Activated CD8-positive, alpha-beta memory T cell treated with anti-CD3 and anti-CD28 coated beads for 4 hours (primary cell): ENCODE measurements around the gene SPTLC3.

ENCODE experiments used
- DNase-seq, 2 donors: peaks; one replicate each; pipeline ENCODE4 v3.0.0-alpha.2; 2020; ENCODE audit warnings: low read depth in 2 of 2

Gene SPTLC3

DNA sequence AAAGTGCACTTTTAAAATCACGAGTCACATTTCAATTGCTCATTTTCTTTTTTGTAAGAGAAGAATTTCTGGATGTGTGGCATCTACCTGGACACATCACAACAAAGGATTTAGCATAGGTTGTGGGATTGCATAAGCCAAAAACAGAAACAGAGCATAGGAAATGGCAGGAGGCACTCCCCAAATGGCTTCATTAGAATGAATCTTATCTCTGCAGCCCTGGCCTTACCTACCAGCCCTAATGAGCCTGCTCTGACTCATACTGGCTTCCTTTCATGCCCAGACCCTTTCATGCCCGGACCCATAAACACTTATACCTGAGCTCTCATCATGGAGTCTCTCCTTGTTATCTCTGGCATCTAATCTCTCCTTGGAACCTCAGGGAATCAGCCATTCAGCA is 23.9 kb upstream of the SPTLC3 start:
- DNase-seq, result no peak

DNA sequence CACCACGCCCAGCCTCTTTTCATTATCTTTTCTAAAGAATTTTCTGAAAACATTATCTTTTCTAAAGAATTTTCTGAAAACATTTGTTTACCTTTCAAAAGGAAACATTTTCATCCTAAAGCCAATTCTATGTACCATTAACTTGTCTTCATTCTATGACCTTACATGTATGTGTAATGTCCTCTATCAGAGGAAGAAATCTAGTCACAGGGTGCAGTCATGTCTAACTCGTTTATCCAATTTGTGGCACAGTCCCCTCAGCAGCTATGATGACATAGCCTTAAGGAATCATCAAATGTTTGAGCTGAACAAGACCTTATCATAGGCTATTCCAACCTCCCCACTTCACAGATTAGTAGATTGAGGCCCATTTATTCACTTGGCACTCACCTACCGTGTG is 21.5 kb upstream of the SPTLC3 start:
- DNase-seq, result no peak

DNA sequence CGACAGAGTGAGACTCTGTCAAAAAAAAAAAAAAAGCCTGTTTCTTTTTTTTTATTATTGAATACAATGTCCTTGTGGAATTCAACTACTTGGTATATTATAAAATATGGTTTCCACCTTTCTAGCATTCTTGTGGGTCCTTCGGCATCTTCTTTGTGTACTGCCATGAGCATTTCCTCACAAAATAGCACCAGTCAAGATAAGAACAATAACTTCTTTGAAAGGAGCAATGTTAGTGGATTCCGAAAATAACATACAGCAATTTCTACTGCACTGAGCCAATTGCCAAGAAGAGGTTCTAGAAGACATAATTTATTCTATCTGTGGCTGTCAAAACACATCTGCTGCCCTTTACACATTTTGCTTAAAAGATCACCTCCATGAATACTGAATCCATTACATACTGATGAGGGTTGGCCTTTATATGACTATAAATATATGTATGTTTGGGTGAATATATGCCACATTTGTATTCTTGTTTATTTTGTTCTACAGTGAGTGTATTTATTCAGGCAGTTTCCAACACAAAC is 19.1 kb upstream of the SPTLC3 start:
- DNase-seq, result no peak

DNA sequence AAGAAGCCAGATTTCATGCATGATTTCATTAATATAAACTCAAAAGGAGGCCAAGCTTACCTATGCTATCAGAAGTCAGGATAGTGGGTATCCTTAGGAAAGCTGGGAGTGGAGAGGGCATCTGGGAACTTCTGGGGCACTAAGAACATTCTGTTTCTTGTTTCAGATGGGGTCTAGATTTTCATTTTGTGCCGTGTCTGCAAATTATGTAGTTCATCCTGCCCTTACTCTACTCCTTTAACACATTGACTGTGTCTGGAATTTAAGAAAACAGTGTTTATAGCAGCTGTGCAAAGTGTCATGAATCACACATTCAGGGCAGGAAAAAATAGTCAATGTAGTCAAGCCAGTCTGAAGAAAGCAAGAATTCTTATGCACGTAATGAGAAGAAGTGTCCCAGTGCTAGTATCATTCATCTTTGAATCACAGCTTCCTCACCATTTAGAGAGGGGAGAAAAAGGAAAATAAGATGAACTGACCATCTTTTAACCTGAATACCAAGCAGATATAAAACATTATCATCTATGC is 11.6 kb upstream of the SPTLC3 start:
- no peak for DNase-seq

DNA sequence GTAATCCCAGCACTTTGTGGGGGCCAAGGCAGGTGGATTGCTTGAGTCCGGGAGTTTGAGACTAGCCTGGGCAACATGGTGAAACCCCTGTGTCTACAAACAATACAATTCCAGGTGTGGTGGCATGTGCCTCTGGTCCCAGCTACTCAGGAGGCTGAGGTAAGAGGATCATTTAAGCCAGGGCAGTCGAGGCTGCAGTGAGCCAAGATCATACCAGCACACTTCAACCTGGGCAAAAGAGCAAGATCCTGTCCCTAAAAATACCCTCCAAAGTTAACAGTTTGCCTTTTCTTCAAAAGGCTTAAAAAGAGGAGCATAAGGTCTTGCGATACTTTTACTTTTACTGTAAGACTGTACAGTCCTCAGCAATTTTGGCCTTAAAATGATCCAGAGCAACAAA is 10.7 kb upstream of the SPTLC3 start:
- DNase-seq, result no peak

DNA sequence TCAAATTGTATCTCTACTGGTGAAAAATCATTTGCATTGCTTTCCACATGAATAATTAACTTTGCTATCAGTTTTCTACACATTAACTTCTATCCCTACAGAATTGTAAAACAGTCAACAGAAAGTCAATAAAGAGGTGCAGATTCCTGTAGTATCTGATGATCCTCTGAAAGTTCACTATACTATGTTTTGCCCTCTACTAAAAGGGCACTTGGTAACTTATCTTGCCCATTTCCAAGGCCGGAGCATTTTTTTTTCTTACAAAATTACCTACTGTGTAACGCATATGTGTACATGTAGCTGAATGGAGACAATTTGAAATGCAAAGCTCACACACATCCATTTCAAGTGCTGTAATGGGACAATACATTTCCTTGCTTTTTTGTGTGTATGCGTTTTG is 9.6 kb upstream of the SPTLC3 start:
- no peak for DNase-seq

DNA sequence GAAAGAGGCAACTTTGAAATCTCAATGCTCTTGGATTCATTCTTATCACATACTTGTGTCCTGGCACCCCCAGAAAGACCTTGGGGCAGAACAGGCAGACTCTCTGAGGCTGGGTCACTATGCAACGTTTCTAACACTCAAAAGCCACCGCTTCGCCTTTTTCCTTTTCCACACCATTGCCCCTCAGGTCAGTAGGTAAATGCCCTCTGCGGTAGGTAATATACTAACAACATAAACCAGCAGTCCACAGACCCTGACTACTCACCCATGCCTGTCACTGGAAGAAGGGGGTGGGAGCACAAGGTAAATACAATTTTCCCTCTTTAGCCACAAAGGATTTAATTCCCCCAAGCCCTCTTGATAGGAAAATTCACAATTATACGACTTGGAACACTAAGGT is 6.5 kb upstream of the SPTLC3 start:
- DNase-seq, result no peak

DNA sequence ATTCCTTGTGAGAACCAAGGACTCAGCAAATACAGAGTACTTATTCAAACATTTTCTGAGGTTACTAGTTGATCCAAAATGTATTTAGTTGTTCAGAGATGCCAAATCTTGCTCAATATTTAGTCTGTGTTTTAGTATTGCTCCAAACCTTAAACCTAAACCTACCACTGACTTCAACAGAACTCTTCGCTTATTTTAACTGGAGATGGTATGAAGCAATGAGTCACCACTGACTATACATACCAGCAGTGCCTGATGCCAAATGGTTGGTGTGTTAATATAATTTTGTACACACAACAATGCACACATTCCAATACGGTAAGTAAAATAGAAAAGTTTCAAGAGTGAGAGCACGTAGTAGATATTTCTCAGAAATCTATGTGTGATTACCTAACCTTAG is 1.9 kb upstream of the SPTLC3 start:
- DNase-seq, result no peak

DNA sequence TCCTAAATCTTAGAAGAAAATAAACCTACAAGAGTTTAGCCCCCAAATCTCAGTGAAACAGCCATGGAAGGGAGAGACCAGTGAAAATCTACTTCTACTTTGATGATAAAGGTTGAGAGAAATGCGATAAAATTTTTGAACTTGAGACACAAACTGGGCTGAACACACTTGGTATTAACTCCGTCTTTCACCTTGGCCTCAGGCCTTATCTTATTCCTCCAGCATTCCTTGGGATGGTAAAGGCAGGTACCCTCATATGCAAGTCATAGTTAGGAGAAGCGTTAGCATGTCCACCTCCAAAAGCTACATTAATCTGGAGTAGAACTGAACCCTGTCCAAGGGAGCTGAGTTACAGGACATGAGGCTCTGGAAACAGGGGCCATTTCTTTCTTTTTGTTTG is 1.2 kb upstream of the SPTLC3 start:
- DNase-seq, result no peak

DNA sequence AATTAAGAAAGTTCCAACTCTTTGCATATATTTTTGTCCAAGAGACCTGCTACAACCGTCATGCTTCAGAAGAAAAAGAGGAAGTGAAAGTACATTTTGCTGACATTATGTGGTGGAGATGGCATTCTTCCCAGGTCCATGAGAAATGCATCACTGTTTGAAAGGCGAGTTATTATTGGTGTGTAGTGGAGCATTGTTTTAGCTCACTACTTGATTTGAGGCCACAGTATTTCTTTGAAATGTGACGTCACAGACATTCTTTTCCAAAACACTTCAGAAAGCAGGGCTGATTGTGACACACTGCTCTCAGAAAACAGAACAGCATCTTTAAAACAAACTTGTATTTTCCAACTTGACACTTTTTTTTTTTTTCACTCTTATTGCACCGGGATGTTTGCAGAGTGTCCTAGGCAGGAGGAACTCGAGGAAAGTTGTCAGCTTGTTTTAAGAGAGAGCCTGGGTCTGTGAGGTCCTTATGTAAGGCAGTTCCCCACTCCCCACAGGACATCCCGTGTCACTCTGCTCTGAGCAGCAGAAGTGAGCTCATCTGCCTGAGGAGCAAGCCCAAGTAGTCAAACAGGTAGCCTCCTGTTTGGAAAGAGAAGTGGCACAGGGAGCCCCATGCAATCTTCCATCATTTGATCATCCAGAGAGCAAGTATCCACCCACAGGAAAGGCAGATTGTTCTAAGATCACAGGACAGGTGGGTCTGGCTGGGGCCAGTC is 1.1 kb downstream of the SPTLC3 start:
- DNase-seq, result no peak

DNA sequence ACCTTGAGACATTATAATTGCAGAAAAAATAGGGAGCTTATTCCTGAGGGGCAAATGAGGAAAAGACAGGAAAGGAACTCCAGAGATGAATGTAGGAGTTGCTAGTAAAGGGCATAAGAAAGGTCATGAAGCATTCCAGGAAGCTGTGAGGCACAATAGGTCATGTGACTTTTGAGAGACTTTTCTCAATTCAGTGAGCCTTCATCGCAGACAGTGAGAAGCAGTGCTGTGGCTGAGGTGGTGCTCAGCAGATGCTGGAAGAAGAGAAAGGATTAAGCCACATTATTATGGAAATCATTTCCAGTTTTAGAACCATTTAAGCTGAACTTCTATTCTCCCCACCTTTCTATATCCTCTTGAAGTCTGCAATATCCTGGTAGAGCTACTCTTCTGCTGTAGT is 4.1 kb downstream of the SPTLC3 start:
- no peak for DNase-seq

DNA sequence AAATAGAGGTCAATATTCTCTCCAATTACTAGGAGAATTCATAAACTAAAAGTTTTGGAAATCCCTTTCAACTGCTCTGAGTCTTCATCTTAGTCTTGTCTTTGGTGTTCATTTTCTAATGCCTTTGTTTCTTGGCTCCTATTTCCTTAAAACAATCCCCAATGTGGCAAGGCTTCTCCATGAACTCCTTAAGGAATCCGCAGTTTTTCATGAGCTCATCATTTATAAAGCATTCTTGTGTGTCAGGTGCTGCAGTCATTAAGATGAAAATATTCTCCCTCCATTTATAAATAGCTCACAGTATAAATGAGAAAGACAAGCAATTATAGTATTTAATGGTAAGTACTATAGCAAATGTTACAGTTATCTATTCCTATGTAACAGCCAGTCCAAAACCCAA is 4.6 kb downstream of the SPTLC3 start:
- DNase-seq, result no peak

DNA sequence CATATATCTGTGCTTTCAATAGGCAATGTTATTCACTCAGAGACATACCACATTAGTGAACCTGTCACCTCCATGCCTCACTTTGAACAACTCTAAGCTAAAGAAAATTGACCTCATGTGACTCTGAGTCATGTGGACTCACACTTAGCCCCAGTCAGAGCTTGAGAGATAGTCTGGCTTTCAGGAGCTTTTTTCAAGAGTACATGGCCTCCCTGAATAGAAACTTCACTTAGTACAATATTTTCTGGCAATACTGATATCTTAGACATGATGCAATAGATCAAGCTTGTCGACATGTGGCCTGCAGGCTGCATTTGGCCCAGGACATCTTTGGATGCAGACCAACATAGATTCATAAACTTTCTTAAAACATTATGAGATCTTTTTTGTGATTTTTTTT is 8.5 kb downstream of the SPTLC3 start:
- no peak for DNase-seq

DNA sequence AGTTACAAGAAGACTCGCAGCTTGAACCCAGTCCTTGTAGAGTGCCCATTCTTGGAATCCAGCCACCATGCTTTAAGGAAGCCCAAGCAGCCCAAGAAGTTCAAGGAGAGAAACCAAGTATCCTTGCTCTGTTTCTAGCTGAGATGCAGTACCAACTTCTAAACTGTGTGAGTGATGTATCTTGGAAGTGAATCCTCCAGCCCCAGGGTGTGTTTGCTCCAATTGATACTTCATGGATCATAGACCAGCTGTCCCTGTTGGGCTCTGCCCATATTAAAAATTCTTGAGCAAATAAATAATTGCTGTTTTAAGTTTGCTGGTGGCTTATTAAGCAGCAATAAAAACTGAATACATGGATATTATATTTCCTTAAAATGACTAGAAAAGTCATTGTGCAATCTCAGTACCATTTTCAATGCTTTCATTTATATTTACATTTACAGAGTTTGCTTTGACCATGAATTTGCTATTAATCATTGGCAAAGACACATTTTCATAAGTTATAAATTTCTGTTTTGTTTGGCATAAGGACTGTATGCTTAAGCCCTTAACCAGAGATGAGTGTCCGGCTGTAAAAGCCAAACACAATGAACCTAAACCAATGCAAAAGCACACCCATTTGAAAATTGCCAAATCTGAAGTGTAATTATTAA is 9.2 kb downstream of the SPTLC3 start:
- no peak for DNase-seq

DNA sequence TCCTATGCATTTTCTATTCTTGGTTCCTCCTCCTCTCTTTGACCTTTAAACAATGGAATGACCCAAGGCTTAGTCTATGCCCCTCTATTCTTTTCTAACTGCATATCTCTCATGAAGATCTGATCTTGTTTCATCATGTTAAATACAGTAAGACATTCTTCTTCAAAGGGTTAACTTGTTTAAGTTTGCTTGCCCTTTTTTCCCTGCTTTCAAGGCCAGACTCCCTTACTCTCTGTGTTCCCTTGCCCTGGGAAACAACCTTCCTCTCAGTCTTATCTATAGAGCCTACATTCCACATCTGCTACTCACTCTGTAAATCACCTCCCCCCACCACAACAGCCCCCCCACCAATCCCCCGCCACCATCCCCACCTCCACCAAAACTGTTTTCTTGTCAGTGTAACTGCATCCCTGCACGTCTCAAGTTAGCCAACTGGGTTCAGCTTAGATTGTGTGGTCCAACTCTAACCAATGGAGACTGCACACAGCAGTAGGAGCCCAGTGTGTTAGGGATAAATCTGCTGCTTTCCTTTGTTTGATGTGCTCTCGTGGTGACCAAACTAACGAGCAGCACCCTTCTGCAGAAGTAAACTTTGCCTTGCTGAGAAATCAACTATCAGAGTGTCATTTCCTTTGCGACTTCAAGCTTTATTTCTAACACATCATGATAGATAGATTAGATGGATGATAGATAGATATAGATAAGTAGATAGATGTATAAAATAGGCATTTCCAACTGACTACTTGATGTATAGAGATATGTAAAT is 12.6 kb downstream of the SPTLC3 start:
- no peak for DNase-seq

DNA sequence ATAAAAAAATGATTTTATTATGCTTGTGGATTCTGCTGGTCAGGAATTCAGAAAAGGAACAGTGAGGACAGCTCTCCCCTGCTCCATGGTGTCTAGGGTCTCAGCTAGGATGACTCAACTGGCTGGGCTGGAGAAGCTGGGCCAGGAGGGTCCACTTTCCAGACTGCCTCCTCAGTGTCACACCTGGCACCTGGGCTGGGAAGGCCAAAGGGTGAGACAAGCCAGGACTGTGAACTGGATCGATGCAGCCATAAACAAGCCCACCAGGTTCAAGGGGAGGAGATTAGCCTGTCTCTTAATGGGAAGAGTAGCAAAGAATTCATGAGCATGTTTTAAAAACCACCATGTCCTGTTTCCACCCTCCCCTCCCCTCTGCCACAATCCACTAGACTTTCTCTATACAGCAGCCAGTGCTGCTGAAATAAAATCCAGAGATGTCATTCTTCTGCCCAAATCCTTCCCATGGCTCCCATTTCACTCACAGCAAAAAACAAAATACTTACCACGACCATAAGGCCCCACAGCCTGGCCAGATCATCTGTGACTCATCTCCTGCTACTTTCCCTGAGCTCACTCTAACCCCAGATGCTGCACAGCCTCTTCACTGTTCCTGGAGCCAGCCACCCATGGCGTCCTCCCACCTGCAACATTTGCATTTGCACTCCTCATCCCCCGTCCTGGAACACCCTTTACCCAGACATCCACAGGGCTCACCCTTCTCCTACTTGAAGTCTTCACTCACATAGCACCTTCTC is 13.8 kb downstream of the SPTLC3 start:
- DNase-seq, result no peak

DNA sequence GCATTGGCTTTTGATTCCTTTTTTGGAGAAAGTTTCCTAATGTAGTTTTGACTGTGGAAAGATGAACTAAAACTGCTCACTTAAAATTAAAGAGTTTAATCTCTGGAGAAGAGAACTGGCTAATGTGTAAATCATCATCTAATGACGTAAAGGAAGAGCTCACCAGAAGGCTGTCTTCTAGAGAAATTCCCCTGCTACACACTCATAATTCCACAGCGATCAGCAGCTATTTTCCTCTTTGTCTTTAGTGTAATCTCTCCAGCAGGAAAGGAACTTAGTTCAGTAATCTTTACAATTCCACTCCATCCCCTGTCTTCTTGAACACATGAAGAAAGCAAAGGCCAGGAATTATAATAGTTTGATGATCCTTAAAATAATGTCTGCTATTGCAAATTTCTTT is 15.8 kb downstream of the SPTLC3 start:
- DNase-seq, result no peak

DNA sequence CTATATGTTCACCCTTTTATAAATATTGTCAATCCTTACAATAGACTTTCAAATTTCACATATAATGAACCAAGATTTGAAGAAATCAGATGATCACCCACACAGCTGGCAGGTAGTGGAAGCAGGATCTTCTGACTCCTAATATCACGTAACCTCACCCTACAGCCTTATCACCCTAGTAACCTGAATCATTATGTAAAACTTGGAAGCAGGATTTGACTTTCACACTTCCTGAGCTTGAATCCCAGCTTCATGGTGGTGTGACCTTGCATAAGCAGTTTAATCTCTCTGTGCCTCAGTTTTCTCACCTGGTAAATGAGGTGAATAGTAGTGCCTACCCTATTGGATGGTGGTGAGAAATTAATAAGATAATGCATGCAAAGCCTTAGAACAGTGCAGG is 16.4 kb downstream of the SPTLC3 start:
- no peak for DNase-seq

DNA sequence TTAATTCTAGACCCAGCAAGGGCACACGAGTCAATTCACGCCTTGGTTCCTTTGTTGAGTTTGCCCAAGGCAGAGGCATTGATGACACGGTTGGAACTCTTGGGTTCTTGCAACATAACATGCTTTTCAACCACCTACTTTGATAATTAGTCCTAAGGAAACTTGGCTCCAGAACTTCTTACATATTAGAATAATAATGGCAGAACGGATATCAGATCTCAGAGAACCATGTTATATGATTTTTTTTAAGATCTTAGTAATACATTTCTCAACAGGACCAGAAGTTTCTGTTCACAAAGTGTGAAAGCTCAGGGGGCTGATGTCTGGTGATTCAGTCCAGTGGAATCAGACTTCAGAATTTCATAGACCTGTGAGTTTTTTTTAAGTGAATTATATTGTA is 19.2 kb downstream of the SPTLC3 start:
- no peak for DNase-seq

DNA sequence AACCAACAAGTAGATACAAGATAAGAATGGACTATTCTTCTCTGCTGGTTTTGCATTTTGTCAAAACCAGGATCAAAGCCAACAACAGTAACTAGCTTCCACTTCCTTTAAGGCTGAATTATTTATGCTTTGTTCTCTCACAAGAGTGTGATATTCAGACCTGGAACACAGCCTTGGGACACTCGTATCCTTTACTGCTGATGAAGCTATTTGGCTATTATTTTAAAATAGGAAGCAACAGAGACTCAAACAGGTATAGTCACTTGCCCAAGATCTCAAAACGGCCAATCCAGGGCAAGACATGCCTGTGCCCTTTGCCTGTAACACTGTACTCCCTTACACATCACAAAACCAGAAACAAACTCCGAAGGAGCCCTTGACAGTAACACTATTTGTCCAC is 19.9 kb downstream of the SPTLC3 start:
- DNase-seq, result no peak

DNA sequence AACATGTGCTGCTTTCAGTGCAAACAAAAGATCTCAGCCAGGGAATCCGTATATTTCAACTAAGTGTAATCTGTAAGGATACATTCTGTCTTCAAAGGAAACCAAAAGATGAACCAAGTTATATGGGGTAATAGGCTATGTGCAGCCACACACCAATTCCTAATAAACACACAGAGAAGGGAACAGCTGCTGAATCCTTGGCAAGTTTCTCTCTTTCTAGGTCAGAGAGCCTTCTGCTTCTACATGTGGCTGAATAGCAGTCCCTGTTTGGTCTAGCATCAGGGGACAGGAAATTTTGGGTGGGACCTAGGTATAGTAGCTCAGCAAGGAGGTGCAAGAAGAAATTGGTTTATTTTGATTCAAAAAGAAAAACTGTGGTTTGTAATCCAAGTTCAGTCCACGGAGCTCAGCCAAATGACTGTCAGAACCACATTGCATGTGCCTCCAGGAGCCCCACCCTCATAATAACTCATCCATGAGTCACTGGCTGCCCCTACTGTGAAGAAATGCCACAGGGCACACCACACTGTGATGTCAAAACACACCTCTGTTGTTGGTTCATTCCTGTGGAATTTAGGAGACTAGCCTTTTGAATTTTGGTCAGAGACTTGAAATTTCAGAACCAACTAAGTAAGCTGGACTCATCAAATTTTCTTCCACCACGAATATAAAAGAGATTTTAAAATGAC is 21.1 kb downstream of the SPTLC3 start:
- no peak for DNase-seq
